Measurements from ENCODE around the gene NECAB3. TPM values are rescaled to one million over a fixed set of nuclear protein-coding genes. Genes with fewer than 3 reads are reported as not detected.
A peak's percentile ranks its signal among the peaks of the same experiment; 100 is the strongest.

The NECAB3 gene
- total and polyA plus RNA-seq, 2 of the 13 experiments (the other 11 are each of a cell fraction or from before 2014, with no cell fraction given), result 61.5 to 65.5 TPM

DNA sequence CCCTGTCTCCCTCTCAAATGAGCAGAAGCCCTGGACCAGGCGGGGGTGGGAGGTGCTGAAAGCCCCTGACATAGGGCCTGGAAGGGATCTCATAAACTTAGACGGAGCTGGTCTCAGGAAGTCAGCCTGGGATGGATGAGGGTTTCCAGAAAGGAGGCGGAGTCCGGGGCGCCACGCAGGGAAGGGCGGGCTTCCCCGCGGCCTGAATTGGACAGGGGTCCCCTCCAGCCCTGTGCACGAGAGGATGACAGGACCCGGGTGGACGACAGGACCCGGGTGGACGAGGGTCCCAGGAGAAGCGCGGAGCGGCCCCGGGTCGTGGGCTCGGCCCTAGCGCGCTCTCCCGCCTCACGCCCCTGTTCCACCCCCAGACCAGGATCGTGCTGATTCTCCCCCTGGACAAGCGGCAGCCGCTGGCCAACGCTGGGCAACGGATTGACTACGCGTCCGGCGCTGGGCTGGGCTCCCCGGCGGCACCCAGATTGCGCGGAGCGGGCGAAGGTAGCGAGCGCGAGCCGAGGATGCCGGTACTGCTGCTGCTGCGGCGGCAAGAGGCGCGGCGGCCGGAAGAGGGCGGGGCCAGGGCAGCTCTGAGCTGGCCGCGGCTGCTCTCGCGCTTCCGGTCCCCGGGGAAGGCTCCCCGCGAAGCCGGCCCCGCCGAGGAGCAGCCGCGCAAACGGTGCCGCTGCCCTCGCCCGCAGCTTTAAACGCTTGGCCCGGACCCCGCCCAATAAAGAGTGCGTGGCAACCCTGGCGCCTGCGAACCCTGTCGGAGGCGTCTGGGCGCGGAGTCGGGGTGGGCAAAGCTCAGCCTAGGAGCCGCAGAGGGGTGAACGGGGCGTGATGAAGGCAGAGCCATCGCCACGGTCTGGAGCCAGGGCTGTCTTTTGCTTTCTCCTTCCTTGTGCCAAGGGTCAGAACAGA lies 10.8 kb downstream of the NECAB3 start (continued):
- TF ChIP-seq ZNF75D (CRISPR knock-in tag; IDR thresholded peaks at IDR 0.05; ENCODE audit: borderline replicate concordance), result no peak
- TF ChIP-seq MTF1 (CRISPR knock-in tag; IDR thresholded peaks at IDR 0.05), result no peak
- TF ChIP-seq RFXANK (CRISPR knock-in tag; IDR thresholded peaks at IDR 0.05), result peak; percentile 68; the same call in 1 of the 2 replicates
- TF ChIP-seq THAP11 (CRISPR knock-in tag; IDR thresholded peaks at IDR 0.05), result peak; percentile 86
- TF ChIP-seq PCBP1 (IDR thresholded peaks at IDR 0.05; ENCODE audit: borderline replicate concordance, low read depth, low read length), result 0 out of 2 replicates have a peak, but pooled peaks have one; percentile 23
- peak; percentile 81 for TF ChIP-seq ZNF441 (CRISPR knock-in tag; IDR thresholded peaks at IDR 0.05; ENCODE audit: borderline replicate concordance)
- peak; percentile 92 for TF ChIP-seq ZNF33B (CRISPR knock-in tag; IDR thresholded peaks at IDR 0.05)
- no peak; the same call in 1 of the 2 replicates for TF ChIP-seq GLMP (CRISPR knock-in tag; IDR thresholded peaks at IDR 0.05; ENCODE audit: borderline replicate concordance)
- peak; percentile 46; the same call in 1 of the 2 replicates for TF ChIP-seq XBP1 (CRISPR knock-in tag; IDR thresholded peaks at IDR 0.05)
- peak; percentile 86; the same call in 1 of the 2 replicates for TF ChIP-seq ZFP37 (CRISPR knock-in tag; IDR thresholded peaks at IDR 0.05; ENCODE audit: borderline replicate concordance)
- no peak for TF ChIP-seq IKZF1 (IDR thresholded peaks at IDR 0.05)
- TF ChIP-seq IRF9 (CRISPR knock-in tag; IDR thresholded peaks at IDR 0.05; ENCODE audit: borderline replicate concordance), result peak; percentile 80; the same call in 1 of the 2 replicates
- peak; percentile 90; the same call in 1 of the 2 replicates for TF ChIP-seq ZNF567 (CRISPR knock-in tag; IDR thresholded peaks at IDR 0.05; ENCODE audit: borderline replicate concordance)
- no peak; the same call in 1 of the 2 replicates for TF ChIP-seq HCFC1 (IDR thresholded peaks at IDR 0.05; ENCODE audit: low read depth, low read length)
- peak; percentile 83 for TF ChIP-seq ZIK1 (CRISPR knock-in tag; IDR thresholded peaks at IDR 0.05; ENCODE audit: borderline replicate concordance, low read depth)
- no peak for TF ChIP-seq MBNL3 (CRISPR knock-in tag; conservative IDR thresholded peaks at IDR 0.05)
- peak; percentile 80 for TF ChIP-seq ZBTB20 (CRISPR knock-in tag; IDR thresholded peaks at IDR 0.05; ENCODE audit: borderline replicate concordance, low read depth)
- TF ChIP-seq MYC (CRISPR knock-in tag; IDR thresholded peaks at IDR 0.05; ENCODE audit: borderline replicate concordance), result peak; percentile 36; the same call in 1 of the 2 replicates
- TF ChIP-seq ZNF629 (CRISPR knock-in tag; conservative IDR thresholded peaks at IDR 0.05), result peak; percentile 5; the same call in 1 of the 2 replicates
- TF ChIP-seq, protein P1, sequence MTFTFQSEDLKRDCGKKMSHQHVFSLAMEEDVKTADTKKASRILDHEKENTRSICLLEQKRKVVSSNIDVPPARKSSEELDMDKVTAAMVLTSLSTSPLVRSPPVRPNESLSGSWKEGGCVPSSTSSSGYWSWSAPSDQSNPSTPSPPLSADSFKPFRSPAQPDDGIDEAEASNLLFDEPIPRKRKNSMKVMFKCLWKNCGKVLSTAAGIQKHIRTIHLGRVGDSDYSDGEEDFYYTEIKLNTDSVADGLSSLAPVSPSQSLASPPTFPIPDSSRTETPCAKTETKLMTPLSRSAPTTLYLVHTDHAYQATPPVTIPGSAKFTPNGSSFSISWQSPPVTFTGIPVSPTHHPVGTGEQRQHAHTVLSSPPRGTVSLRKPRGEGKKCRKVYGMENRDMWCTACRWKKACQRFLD (CRISPR knock-in tag; IDR thresholded peaks at IDR 0.05; ENCODE audit: borderline replicate concordance), result no peak; the same call in 1 of the 2 replicates
- TF ChIP-seq ZNF598 (CRISPR knock-in tag; IDR thresholded peaks at IDR 0.05; ENCODE audit: borderline replicate concordance), result peak; percentile 98
- peak; percentile 93 for TF ChIP-seq HNRNPLL (IDR thresholded peaks at IDR 0.05; ENCODE audit: low read depth, low read length, poor library complexity, severe bottlenecking)
- TF ChIP-seq, protein P2, sequence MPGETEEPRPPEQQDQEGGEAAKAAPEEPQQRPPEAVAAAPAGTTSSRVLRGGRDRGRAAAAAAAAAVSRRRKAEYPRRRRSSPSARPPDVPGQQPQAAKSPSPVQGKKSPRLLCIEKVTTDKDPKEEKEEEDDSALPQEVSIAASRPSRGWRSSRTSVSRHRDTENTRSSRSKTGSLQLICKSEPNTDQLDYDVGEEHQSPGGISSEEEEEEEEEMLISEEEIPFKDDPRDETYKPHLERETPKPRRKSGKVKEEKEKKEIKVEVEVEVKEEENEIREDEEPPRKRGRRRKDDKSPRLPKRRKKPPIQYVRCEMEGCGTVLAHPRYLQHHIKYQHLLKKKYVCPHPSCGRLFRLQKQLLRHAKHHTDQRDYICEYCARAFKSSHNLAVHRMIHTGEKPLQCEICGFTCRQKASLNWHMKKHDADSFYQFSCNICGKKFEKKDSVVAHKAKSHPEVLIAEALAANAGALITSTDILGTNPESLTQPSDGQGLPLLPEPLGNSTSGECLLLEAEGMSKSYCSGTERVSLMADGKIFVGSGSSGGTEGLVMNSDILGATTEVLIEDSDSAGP (CRISPR knock-in tag; IDR thresholded peaks at IDR 0.05; ENCODE audit: borderline replicate concordance), result peak; percentile 97
- peak; percentile 59; the same call in 1 of the 2 replicates for TF ChIP-seq KDM3A (CRISPR knock-in tag; IDR thresholded peaks at IDR 0.05; ENCODE audit: low read depth)
- peak; percentile 84 for TF ChIP-seq ZNF768 (CRISPR knock-in tag; IDR thresholded peaks at IDR 0.05)
